ENCODE measurements around the gene EDEM3.

Gene EDEM3

GRCh38 chr1:184660462-184661191, 94.0 kb downstream of the EDEM3 start:
- DNase-seq (ENCODE audit: low read depth) = no peak
- in situ Hi-C loops (cut with HindIII; ENCODE audit: low sequenced_read_pairs) = no loop called here
- H3K4me3 ChIP-seq (ENCODE audit: low read depth, low read length) = no peak overlapping the region
- TF ChIP-seq CTCF (IDR thresholded peaks at IDR 0.05; ENCODE audit: low read depth, low read length, missing control alignments) = no peak

GRCh38 chr1:184658055-184658454, 96.6 kb downstream of the EDEM3 start:
- no peak for DNase-seq (ENCODE audit: low read depth)
- no peak overlapping the region for H3K4me3 ChIP-seq (ENCODE audit: low read depth, low read length)
- in situ Hi-C loops (cut with HindIII; ENCODE audit: low sequenced_read_pairs) = no loop called here
- no peak for TF ChIP-seq CTCF (IDR thresholded peaks at IDR 0.05; ENCODE audit: low read depth, low read length, missing control alignments)

DNA sequence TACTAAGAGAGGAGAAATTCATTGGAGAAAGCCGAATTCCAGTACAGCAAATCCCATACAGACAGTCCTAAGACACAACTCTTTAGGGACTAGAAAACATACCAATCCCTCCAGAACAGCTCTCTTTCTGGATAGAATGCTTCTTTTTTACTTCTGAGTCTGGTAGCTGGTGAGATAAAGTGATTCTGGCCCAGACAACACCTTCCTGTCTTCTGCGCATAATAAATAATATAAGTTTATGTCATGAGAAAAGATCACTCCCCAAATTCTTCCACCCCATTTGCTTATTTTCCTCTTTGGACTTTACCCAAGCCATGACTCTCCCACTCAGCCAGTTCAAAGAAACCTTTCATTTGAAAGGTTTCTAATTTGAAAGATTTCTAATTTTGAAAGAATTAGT, 98.4 kb downstream of the EDEM3 start:
- TF ChIP-seq CTCF (IDR thresholded peaks at IDR 0.05; ENCODE audit: low read depth, low read length, missing control alignments) = no peak
- in situ Hi-C loops (cut with HindIII; ENCODE audit: low sequenced_read_pairs) = no loop called here
- peak; percentile 9 for DNase-seq (ENCODE audit: low read depth)
- H3K4me3 ChIP-seq (ENCODE audit: low read depth, low read length) = no peak overlapping the region

- no peak for DNase-seq (ENCODE audit: low read depth)
- no peak overlapping the region for H3K4me3 ChIP-seq (ENCODE audit: low read depth, low read length)
- no peak for TF ChIP-seq CTCF (IDR thresholded peaks at IDR 0.05; ENCODE audit: low read depth, low read length, missing control alignments)
- in situ Hi-C loops (cut with HindIII; ENCODE audit: low sequenced_read_pairs) = no loop called here
Measured at GRCh38 chr1:184655185-184655584, 99.5 kb downstream of the EDEM3 start.

DNA sequence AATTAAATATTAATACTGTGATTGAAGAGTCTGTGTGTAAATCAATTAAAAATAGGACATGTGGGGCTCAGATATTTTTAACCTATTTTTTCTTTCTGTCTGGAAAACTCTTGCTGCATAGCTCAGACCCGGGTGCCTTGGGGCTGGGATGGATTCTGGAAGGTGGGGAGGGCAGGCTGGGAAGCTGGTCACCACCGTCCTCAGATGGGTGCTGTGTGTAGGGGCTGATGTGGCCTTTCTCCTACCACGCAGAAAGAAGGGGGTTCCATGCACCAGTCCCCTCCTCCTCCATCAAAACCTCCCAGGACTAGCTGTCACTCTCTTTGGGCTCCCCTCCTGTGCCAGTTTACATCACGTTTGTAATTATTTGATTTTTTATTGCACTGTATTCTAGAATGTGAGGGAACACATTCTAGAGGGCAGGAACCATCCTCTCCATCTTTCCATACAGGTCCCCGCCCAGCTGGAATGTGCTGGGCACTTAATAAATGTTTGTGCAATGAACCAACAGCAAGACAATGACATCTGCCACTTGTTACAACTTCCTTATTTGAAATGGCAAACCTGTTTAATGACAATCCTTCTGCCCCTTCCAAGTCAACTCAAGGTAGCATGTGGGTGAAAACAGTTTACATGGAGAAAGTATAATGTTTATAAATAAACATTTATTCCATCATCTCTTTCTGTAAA, 104.3 kb downstream of the EDEM3 start:
- in situ Hi-C loops (cut with HindIII; ENCODE audit: low sequenced_read_pairs) = no loop called here
- no peak for DNase-seq (ENCODE audit: low read depth)
- no peak overlapping the region for H3K4me3 ChIP-seq (ENCODE audit: low read depth, low read length)
- no peak for TF ChIP-seq CTCF (IDR thresholded peaks at IDR 0.05; ENCODE audit: low read depth, low read length, missing control alignments)

DNA sequence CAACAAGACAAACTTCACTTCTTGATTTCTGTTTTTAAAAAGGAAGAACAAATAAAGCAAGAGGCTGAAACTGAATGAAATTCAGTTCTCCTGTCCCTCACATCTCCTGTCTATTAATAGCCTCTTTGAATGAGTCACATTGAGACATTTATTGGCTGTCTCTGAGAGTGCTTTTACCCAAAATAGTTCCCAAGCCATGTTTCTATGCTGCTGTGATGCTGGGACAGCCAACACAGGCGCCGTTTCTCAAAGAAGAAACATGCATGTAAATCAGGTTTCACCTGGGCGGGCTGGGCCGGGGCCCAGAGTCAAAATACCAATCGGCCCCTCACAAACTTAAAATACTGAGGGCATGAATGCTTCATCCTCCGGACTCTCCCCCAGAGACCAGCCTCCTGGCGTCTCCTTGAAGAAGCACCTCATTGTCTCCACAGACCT, 105.2 kb downstream of the EDEM3 start:
- DNase-seq (ENCODE audit: low read depth) = no peak
- in situ Hi-C loops (cut with HindIII; ENCODE audit: low sequenced_read_pairs) = no loop called here
- TF ChIP-seq CTCF (IDR thresholded peaks at IDR 0.05; ENCODE audit: low read depth, low read length, missing control alignments) = no peak
- H3K4me3 ChIP-seq (ENCODE audit: low read depth, low read length) = no peak overlapping the region
